Mucosa of descending colon (tissue), 3 donors: Measurements from ENCODE around the gene DUSP8. TPM values are rescaled to one million over a fixed set of nuclear protein-coding genes. Genes with fewer than 3 reads are reported as not detected.

Experiments
- ATAC-seq: fragments of 200-7000 bp; cut with Tn5 transposase; one replicate; pipeline ENCODE4 v1.9.1; 2020; ENCODE audit warnings: mild to moderate bottlenecking, moderate library complexity
- DNase-seq, 3 donors: peaks; one replicate each; pipeline ENCODE4 v3.0.0-alpha.2; 2020
- H3K36me3 ChIP-seq: fragments of 200-600 bp; one replicate; pipeline ENCODE4 v1.8.0; 2021; ENCODE audit warnings: low read depth, mild to moderate bottlenecking
- H3K4me1 ChIP-seq: fragments of 200-600 bp; one replicate; pipeline ENCODE4 v1.8.0; 2021; ENCODE audit warnings: low read depth, mild to moderate bottlenecking
- H3K4me3 ChIP-seq: fragments of 200-600 bp; one replicate; pipeline ENCODE4 v1.8.0; 2021; ENCODE audit warnings: mild to moderate bottlenecking
- H3K9me3 ChIP-seq: fragments of 200-600 bp; one replicate; pipeline ENCODE4 v1.8.0; 2021; ENCODE audit warnings: mild to moderate bottlenecking
- intact Hi-C, 2 donors: fragments of 100-400 bp; cut with DNase I in 1 of 2; cut with micrococcal nuclease in 1 of 2; formaldehyde crosslinking; loops; one replicate each; pipeline versions ENCODE4 v1.11.0 to v1.11.1; 2022; cut with DNase I, micrococcal nuclease
- total RNA-seq, 3 donors: library from RNA; stranded (reverse); fragmentation: NEBNext Ultra II Directional in 2 of 3; extraction: Animal tissue kit (Norgen Biotek cat#: 25700) in 2 of 3; gene quantifications; one replicate each; pipeline versions ENCODE4 v1.2.1 to v1.2.4, GENCODE V29; 2021 to 2023
- TF ChIP-seq, protein P1 (sequence below): fragments of 200-600 bp; IDR thresholded peaks from one replicate; pipeline ENCODE4 v1.8.0; 2022; ENCODE audit warnings: antibody characterized with exemption, mild to moderate bottlenecking
- donor health status: DM: no; HTN: no; CAD: no; lungs with moderate emphysema.
- donor health status: DM: no; HTN: no; CAD: no.
- donor health status: DM: no; HTN: yes; CAD: no.

Gene DUSP8
- total RNA-seq, 3 donors from 2014 or later = 28.2 to 31.7 (median 28.5) TPM

DNA sequence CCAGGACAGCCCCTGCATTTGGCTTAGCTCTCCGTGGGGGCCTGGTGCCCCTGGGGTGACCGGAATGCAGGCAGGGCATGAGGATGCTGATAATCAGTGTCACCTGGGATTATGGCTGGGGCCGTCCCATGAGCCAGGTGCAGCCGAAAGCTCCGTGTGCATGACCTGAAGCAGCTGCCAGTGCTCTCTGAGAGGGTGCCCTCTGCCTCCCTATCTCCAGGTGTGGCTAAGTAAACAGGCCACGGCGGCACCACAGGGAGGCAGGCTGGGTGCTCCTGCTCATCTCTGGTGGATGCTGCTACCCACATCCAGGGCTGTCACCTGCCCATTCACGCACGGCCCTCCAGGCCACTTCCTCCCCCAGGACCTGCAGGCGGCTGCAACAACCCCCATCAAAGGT, 29.8 kb downstream of the DUSP8 start:
- no peak overlapping the region for H3K4me3 ChIP-seq
- intact Hi-C loops = no loop called here
- ATAC-seq (peak; percentile 39), DNase-seq (peak; percentile 55 to 73 (median 59))
- H3K4me1 ChIP-seq = peaks cover 25% of the 10 kb centered on the region
- H3K9me3 ChIP-seq = no peaks in the 10 kb centered on the region
- no peaks in the 10 kb centered on the region for H3K36me3 ChIP-seq
- TF ChIP-seq, protein P1, sequence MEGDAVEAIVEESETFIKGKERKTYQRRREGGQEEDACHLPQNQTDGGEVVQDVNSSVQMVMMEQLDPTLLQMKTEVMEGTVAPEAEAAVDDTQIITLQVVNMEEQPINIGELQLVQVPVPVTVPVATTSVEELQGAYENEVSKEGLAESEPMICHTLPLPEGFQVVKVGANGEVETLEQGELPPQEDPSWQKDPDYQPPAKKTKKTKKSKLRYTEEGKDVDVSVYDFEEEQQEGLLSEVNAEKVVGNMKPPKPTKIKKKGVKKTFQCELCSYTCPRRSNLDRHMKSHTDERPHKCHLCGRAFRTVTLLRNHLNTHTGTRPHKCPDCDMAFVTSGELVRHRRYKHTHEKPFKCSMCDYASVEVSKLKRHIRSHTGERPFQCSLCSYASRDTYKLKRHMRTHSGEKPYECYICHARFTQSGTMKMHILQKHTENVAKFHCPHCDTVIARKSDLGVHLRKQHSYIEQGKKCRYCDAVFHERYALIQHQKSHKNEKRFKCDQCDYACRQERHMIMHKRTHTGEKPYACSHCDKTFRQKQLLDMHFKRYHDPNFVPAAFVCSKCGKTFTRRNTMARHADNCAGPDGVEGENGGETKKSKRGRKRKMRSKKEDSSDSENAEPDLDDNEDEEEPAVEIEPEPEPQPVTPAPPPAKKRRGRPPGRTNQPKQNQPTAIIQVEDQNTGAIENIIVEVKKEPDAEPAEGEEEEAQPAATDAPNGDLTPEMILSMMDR = no peak

DNA sequence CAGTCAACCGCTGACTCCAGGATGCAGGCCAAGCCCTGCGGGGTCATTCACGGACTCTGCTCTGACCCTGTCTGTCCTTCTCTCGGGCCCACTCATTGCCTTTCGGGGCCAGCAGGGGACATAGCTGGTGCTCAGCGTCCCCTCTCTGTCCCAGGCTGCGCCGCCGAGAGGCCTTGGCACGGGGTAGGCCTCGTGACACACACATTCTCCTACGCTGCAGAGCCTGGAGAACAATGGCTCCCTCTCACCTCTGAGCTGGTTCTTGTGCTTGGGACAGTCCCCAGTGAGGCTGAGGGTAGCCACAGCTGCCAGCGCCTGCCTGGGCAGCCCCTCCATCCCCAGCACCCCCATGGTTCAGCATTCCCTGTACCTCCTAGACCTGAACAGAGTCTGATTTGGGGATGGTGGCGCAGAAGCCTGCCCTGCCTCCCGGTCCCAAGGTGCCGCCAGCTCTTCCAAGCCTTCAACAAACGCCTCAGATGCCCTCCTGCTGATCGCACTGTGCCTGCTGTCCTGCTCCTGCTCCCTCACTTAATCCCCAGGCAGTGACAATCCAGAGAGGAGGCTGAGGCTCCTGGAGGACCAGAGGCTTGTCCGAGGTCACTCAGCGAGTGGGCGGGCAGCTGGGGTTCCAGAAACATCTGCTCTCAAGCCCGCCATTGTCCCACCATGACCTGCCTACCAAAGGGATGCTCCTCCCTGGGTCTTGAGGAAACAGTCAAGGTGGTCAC, 30.4 kb downstream of the DUSP8 start:
- no peaks in the 10 kb centered on the region for H3K36me3 ChIP-seq
- no peak for ATAC-seq
- intact Hi-C loops = no loop called here

DNA sequence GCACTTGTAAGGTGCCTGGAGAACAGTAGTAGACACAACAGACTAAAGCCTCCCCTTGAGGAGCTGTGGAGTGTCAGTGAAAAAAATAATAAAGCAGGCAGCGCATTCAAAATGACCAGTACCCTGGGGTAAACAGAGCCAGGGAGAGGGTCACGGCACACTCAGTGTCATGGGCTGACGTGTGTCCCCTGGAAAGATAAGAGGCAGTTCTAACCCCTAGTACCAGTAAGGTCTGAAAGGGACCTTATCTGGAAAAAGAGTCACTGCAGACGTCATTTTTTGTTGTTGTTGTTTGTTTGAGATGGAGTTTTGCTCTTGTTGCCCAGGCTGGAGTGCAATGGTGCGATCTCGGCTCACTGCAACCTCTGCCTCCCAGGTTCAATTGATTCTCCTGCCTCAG, 32.0 kb downstream of the DUSP8 start:
- TF ChIP-seq, protein P1 = no peak
- DNase-seq (no peak), ATAC-seq (no peak)
- Histone ChIP-seq H3K36me3 (no peaks in the 10 kb centered on the region), H3K4me1 (peaks cover 7% of the 10 kb centered on the region), H3K9me3 (no peaks in the 10 kb centered on the region), H3K4me3 (no peak overlapping the region)
- intact Hi-C loops = no loop called here

More for the DNA sequence above, 30.4 kb downstream of the DUSP8 start:
- H3K4me3 ChIP-seq = no peak overlapping the region
- peaks cover 19% of the 10 kb centered on the region for H3K4me1 ChIP-seq
- H3K9me3 ChIP-seq = no peaks in the 10 kb centered on the region
- no peak for DNase-seq
- TF ChIP-seq, protein P1 = no peak

DNA sequence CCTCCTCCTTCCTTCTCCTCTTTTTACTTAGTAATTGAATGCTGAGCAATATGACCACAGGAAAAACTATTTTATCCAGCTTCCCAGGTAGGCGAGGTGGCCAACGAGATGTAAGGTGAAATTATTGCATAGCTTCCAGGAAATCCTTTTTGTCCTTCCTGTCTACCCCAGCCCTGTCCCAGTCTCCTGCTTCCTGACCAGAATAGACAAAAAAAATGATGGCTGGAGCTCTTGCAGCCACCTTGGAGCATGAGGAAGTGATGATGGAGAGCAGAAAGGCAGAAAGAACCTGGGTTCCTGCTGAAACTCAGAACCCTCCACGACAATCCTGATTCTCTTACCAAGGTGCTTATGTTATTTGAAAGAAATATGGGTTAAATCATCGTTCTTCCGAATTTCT, 33.9 kb downstream of the DUSP8 start:
- H3K4me1 ChIP-seq = peaks cover 7% of the 10 kb centered on the region
- intact Hi-C loops = no loop called here
- ATAC-seq (no peak), DNase-seq (no peak)
- no peak overlapping the region for H3K4me3 ChIP-seq
- H3K9me3 ChIP-seq = no peaks in the 10 kb centered on the region
- TF ChIP-seq, protein P1 = no peak
- no peaks in the 10 kb centered on the region for H3K36me3 ChIP-seq

GRCh38 chr11:1536065-1536843, 35.8 kb downstream of the DUSP8 start:
- Histone ChIP-seq H3K9me3 (no peaks in the 10 kb centered on the region), H3K4me1 (peaks cover 3% of the 10 kb centered on the region), H3K36me3 (no peaks in the 10 kb centered on the region), H3K4me3 (no peak overlapping the region)
- ATAC-seq (no peak), DNase-seq (no peak)
- TF ChIP-seq, protein P1 = no peak
- intact Hi-C loops = no loop called here
